HG02884 (cell line): ENCODE measurements around the gene ZNRF4.

Source experiments
- ATAC-seq: cut with Tn5 transposase; IDR thresholded peaks from one replicate; pipeline ENCODE4 v1.9.1; 2021; ENCODE audit warnings: mild to moderate bottlenecking, moderate library complexity; ENCODE audit not compliant: unreplicated experiment

The ZNRF4 gene

GRCh38 chr19:5439452-5439851 lies 15.8 kb upstream of the ZNRF4 start:
- ATAC-seq, result no peak

- no peak for ATAC-seq
Observed at GRCh38 chr19:5440299-5440698, 14.9 kb upstream of the ZNRF4 start.

GRCh38 chr19:5443723-5444122 lies 11.5 kb upstream of the ZNRF4 start:
- no peak for ATAC-seq

GRCh38 chr19:5444431-5444830 lies 10.8 kb upstream of the ZNRF4 start:
- no peak for ATAC-seq

DNA sequence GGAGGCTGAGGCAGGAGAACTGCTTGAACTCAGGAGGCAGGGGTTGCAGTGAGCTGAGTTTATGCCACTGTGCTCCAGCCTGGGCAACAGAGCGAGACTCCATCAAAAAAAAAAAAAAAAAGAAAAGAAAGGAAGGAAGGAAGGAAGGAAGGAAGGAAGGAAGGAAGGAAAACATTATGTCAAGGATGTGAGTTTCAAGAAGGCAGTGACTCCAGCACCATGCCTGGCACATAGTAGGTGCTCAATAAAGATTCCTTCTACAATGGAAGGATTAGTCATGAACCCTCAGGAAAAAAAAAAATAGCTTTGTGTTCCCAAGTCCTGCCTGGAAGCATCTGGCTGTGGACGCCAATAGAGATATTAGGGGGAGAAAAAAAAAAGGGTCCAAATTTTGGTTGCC lies 10.1 kb upstream of the ZNRF4 start:
- no peak for ATAC-seq

DNA sequence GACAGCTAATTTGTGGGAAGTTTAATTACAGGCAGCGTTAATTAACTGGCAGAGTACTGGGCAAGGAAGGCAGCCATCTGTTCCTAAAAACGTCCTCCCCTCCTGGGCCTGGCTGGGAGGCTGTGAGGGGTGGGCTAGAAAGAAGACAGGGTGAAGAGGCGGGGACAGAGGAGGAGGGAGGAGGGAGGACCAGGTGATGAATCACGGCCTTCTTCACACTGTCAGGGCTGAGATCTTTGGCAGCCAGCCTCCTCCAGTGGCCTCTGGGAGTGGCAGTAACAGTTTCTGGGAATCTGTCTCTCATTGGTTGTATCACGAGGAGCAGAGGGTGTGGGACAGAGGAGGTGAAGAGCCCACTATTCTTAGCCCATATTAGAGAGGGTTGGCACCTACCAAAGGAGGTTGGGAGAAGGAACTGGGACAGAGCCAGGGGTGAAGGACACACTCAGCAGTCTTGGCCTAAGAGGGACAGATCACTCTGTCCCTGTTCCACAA lies 9.6 kb upstream of the ZNRF4 start:
- ATAC-seq, result no peak

DNA sequence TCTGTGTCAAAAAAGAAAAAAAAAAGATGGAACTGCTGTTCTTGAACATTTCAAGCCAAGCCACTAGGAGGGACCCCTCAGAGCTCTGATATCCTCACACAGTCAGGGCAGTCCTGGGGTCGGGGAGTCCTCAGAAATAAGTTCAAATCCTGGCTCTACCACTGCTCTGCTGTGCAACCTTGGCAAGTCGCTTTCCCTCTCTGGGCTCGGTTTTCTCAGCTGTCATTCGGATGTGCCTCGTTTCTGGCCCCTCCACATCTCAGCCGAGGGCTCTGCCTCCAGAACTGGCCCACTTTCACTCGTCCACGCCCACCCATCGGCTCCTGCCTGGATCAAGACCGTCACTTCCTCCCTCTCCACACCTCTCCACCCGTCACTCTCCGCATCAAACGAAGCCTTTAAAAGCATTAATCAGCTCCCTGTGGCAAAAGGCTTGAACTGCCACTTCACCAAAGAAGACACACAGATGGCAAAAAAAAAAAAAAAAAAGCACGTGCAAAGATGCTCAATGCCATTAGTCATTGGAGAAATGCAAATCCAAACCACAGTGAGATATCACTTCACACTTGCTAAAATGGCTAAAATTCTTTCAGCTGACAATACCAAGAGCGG lies 7.4 kb upstream of the ZNRF4 start:
- ATAC-seq, result no peak

GRCh38 chr19:5448374-5448773 lies 6.8 kb upstream of the ZNRF4 start:
- no peak for ATAC-seq

GRCh38 chr19:5450482-5451126 lies 4.6 kb upstream of the ZNRF4 start:
- ATAC-seq, result no peak

GRCh38 chr19:5451494-5451893 lies 3.7 kb upstream of the ZNRF4 start:
- no peak for ATAC-seq

DNA sequence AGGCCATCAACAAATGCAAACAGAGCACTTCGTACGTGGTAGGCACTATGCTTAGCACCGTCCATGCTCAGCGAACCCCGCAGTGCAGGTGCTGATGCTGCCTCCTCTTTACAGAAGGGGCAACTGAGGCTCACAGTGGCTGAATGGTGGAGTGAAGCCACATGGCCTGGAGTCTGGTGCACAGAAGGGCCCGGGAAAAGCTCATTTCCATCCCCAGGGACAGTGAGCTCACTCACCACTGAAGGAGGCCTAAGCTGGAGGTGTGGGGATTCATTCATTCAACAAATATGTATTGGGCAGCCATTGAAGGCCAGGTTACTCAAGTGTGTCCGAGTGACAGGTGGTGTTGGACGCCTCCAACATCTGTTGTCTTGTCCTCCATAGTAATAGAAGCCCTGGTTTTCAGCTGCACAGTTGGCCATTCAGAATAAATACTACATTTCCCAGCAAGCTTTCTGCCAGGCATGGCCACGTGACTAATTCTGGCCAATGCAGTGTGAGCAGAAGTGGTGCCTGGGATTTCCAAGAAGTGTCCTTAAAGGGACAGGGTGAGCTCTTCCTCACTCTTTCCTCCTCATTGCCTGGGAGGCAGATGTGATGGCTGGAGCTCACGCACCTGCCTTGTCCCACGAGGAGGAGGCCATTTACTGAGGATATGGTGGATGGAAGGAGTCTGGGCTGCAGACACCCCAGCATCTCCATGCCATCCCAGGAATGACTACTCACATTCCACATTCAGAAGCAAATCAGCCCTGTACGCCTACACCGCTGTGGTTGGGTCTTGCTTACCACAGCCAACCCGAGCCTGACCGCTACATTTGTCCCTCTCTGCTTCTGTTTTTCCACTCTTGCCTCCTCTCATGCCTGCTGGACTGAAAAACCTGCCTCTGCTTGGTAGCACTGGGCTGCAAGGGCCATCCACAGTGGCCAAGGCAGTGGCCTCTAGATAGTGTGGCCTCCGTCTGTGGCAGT lies 2.3 kb upstream of the ZNRF4 start:
- no peak for ATAC-seq

GRCh38 chr19:5454743-5455142 lies 474 bp upstream of the ZNRF4 start:
- ATAC-seq, result no peak

DNA sequence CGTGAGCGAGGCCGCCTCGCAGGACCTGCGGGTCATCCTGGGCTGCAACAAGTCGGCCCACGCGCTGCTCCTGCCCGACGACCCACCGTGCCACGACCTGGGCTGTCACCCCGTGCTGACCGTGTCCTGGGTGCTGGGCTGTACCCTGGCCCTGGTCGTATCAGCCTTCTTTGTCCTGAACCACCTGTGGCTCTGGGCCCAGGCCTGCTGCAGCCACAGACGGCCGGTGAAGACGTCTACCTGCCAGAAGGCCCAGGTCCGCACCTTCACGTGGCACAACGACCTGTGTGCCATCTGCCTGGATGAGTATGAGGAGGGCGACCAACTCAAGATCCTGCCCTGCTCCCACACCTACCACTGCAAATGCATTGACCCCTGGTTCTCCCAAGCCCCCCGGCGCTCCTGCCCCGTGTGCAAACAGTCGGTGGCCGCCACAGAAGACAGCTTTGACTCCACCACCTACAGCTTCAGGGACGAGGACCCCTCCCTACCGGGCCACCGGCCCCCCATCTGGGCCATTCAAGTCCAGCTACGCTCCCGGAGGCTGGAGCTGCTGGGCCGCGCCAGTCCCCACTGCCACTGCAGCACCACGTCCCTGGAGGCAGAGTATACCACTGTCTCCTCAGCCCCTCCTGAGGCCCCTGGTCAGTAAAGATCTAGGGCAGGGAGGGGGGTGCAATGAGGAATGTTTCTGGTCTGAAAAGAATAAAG lies 1.1 kb downstream of the ZNRF4 start:
- no peak for ATAC-seq

DNA sequence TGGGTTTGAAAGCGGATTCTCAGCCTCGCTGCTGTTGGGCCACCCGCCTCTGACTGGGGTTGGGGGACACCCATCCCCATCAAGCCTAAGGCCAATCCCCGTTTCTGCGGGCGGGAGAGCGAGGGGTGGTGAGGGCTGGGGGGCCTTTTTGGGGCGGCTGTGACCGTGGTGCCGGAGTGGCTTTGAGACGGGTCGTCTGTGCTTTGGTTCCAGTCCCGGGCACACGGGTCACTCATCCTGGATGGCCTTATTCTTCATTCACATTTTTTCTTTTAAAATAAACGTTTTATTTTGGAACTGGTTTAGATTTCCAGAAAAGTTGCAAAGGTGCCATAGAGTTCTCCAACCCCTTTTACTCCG lies 1.6 kb downstream of the ZNRF4 start:
- no peak for ATAC-seq

DNA sequence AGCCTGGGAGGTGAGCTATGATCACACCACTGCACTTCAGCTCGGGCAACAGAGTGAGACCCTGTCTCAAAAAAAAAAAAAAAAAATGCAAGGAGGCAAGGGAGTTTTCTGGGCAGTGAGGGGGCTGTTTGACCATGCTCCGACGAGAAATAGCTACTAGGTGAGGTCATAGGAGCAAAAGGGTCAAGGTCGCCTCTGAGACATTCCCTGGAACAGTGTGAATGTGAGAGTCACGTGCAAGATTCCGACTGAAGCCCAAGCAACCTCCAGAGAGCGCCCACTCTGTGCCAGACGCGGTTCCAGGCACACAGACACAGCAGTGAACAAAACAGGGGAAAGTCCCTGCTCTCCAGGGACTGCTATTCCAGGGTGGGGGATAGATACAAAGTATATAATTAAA lies 2.5 kb downstream of the ZNRF4 start:
- ATAC-seq, result no peak

DNA sequence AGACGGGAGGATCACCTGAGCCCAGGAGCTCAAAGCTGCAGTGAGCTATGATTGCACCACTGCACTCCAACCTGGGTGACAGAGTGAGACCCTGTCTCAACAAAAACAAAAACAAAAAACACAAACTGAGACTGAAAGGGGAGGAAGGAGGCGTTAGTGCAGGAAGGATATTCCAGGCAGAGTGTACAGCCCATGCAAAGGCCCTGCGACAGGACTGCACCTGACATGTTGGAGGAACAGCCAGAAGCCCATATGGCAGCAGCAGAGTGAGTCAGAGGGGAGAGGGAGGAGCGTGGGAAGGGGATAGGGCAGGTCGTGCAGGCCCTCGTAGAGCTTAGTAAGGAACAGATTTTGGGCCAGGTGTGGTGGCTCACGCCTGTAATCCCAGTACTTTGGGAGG lies 3.2 kb downstream of the ZNRF4 start:
- ATAC-seq, result no peak

- no peak for ATAC-seq
Observed at GRCh38 chr19:5459360-5459759, 4.1 kb downstream of the ZNRF4 start.

GRCh38 chr19:5460748-5461147 lies 5.5 kb downstream of the ZNRF4 start:
- no peak for ATAC-seq

DNA sequence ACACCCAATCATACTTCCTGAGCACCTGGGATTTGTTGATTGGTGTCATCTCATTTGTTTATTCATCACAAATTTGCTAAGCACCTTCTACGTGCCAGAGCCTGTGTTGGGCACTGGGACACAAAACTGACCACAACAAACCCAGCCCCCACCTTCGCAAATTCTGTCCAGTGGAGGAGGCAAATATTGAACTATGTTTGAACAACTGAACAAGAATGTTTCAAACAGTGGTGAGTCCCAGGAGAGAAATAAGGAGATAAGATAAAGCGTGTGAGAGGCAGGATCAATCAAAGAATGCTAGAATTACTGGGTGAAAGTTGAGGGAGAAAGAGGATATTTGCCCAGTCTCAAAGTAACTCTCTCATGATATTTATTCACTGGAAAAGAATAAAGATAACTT lies 8.7 kb downstream of the ZNRF4 start:
- no peak for ATAC-seq

DNA sequence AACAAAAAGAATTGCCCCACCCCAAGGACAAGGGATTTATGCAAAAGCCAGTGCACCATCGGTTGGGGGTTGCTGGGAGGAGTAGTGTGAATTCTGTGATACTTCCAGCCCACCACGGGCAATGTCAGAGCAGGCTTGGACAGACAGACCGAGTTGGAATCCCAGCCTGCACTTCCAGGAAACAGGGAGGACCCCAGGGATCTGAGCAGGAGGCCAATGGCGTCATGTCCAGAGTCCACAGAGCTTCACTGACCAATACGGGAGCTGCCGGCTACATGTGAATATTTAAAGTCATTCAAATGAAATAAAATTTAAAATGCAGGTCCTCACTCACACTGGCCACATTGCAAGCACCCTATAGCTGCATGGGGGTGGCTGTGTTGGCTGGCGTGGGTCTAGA lies 10.9 kb downstream of the ZNRF4 start:
- ATAC-seq, result no peak

DNA sequence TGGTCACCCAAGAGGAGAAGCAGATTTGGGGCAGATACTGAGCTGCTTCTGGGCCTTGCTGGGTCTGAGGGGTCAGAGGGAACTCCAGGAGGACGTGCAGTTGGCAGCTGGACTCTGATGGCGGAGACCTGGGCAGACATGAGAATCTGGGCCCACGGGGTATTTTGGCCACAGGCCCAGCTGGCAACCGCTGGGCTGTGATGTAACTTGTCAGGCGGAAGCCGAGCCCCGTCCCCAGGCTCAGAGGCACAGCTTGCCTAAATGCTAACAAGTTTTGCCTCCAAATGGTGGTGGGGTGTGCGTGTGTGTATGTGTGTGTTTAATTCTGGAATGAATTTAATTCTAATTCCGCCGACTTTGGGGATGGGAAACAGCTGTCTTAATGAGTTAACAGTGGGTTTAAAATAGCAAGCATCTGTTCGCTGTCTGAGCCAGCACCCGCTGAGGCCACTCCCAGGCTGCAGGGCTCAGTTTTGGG lies 11.6 kb downstream of the ZNRF4 start:
- no peak for ATAC-seq
